Coronary artery (tissue), 2 donors: Measurements from ENCODE around the gene RFTN1.

Experiments
- DNase-seq: peaks from one replicate; pipeline ENCODE4 v3.0.0-alpha.2; 2017; ENCODE audit warnings: low spot score
- H3K27ac ChIP-seq, 2 donors: fragments of 200-600 bp; sonication (generic); one replicate each; pipeline ENCODE4 v1.5.1; 2016 to 2019
- H3K4me3 ChIP-seq: fragments of 200-600 bp; sonication (generic); 2 replicates; pipeline ENCODE4 v1.5.1; 2016; ENCODE audit warnings: mild to moderate bottlenecking, moderate library complexity
- TF ChIP-seq, protein P1 (sequence below): fragments of 200-600 bp; sonication (generic); IDR thresholded peaks from one replicate; pipeline ENCODE4 v1.5.1; 2019; ENCODE audit warnings: antibody characterized with exemption

Gene RFTN1

DNA sequence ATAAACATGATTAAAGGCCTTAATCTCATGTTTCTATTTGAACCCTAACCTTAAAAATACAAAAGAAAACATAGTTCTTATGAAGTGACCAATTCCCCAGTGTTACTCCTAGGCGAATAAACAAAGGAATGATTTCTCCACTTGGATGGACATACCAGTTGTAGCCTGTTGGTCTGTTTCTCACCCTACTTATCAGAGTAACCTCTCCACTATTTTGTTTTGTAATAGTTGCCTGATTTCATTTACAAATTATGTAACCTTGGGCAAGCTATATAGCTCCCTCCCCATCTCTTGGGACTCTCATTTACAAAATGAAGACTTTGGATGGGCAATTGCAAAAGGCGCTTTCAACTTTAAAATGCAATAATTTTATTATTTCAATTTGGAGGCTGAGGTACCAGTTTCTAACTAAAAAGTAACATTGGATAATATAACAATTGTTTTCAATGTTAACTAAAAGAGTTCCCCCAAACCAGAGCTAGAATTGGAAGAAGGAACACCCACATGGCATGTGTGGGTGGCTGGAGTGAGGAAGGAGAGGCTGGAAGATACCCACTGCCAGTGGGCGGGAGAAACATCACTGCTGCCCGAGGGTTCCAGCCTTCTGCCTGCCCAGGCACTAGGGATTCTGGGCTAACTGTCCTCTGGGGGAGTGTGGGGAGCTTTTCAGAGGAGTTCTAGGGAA is 74.2 kb downstream of the RFTN1 start:
- Histone ChIP-seq H3K27ac (peak overlapping the region in 1 of 2 donors; percentile 76), H3K4me3 (no peak overlapping the region)
- TF ChIP-seq, protein P1, sequence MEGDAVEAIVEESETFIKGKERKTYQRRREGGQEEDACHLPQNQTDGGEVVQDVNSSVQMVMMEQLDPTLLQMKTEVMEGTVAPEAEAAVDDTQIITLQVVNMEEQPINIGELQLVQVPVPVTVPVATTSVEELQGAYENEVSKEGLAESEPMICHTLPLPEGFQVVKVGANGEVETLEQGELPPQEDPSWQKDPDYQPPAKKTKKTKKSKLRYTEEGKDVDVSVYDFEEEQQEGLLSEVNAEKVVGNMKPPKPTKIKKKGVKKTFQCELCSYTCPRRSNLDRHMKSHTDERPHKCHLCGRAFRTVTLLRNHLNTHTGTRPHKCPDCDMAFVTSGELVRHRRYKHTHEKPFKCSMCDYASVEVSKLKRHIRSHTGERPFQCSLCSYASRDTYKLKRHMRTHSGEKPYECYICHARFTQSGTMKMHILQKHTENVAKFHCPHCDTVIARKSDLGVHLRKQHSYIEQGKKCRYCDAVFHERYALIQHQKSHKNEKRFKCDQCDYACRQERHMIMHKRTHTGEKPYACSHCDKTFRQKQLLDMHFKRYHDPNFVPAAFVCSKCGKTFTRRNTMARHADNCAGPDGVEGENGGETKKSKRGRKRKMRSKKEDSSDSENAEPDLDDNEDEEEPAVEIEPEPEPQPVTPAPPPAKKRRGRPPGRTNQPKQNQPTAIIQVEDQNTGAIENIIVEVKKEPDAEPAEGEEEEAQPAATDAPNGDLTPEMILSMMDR: no peak
- DNase-seq: no peak

- TF ChIP-seq, protein P1: no peak
- no peak for DNase-seq
- Histone ChIP-seq H3K4me3 (no peak overlapping the region), H3K27ac (no peak overlapping the region)
Observed at GRCh38 chr3:16437640-16438039, 75.9 kb downstream of the RFTN1 start.

- TF ChIP-seq, protein P1: no peak
- Histone ChIP-seq H3K4me3 (no peak overlapping the region), H3K27ac (no peak overlapping the region)
- no peak for DNase-seq
Observed at GRCh38 chr3:16433701-16434151, 79.8 kb downstream of the RFTN1 start.

DNA sequence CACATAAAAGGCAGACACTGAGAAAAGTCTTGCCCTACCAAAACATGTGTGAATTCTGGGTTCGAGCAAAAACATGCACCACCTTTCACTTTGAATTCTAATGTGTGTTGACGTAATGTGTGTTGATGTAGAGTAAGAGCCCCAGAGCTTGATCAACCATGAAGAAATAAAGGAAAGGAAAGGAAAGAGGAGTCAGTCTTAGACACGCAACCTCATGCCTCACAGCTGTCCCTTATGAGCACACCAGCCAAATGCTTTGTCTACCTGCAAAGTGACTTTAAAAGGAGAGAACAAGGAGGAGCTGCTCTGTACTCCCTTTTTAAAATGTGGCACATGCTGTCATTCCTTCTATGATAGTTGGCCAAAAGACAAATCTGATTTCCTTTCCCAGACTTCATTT is 80.8 kb downstream of the RFTN1 start:
- TF ChIP-seq, protein P1: no peak
- no peak for DNase-seq

GRCh38 chr3:16430717-16431630 is 82.5 kb downstream of the RFTN1 start:
- H3K27ac ChIP-seq: no peak overlapping the region
- TF ChIP-seq, protein P1: no peak
- no peak overlapping the region for H3K4me3 ChIP-seq
- DNase-seq: no peak

More for the DNA sequence above, 80.8 kb downstream of the RFTN1 start:
- H3K4me3 ChIP-seq: no peak overlapping the region
- no peak overlapping the region for H3K27ac ChIP-seq

- no peak for DNase-seq
- TF ChIP-seq, protein P1: no peak
- no peak overlapping the region for H3K4me3 ChIP-seq
- H3K27ac ChIP-seq: no peak overlapping the region
Observed at GRCh38 chr3:16429086-16429485, 84.4 kb downstream of the RFTN1 start.
